NT2/D1 (cell line): Measurements from ENCODE around the gene CCDC175.

ENCODE experiments used
- YY1 ChIP-seq: IDR thresholded peaks from 2 replicates; pipeline ENCODE4 v1.6.1; 2011; ENCODE audit not compliant: insufficient read length, insufficient read depth
- ZNF274 ChIP-seq: IDR thresholded peaks from 2 replicates; pipeline ENCODE4 v1.6.1; 2011; ENCODE audit warnings: mild to moderate bottlenecking, low read depth, low read length

- TF ChIP-seq ZNF274 (no peak), YY1 (no peak)
Observed at GRCh38 chr14:59619061-59619460, 42.4 kb upstream of the CCDC175 start.
